Smooth muscle cell (in vitro differentiated cells): ENCODE data around the gene VAPB. TPM values are rescaled to one million over a fixed set of nuclear protein-coding genes. Genes with fewer than 3 reads are reported as not detected.

ENCODE experiments used
- DNase-seq: peaks from one replicate; lab custom pipeline; 2025; ENCODE audit not compliant: unreplicated experiment; lab: John Stamatoyannopoulos, UW
- H2AFZ ChIP-seq: fragments of 200-600 bp; sonication (generic); 2 replicates; pipeline ENCODE4 v1.6.0; 2016; ENCODE audit warnings: antibody characterized with exemption, low read depth, mild to moderate bottlenecking
- H3F3A ChIP-seq: fragments of 200-600 bp; sonication (generic); 2 replicates; pipeline ENCODE4 v1.6.0; 2017; ENCODE audit warnings: antibody characterized with exemption, low read depth
- H3K27ac ChIP-seq: fragments of 200-600 bp; sonication (generic); 2 replicates; pipeline ENCODE4 v1.5.1; 2016; ENCODE audit warnings: low read depth, mild to moderate bottlenecking
- H3K27me3 ChIP-seq: fragments of 200-600 bp; sonication (generic); 2 replicates; pipeline ENCODE4 v1.6.1; 2016; ENCODE audit warnings: low read depth, mild to moderate bottlenecking
- H3K36me3 ChIP-seq: fragments of 200-600 bp; sonication (generic); 2 replicates; pipeline ENCODE4 v1.5.1; 2016; ENCODE audit warnings: low read depth
- H3K4me1 ChIP-seq: fragments of 200-600 bp; sonication (generic); 2 replicates; pipeline ENCODE4 v1.5.1; 2016; ENCODE audit warnings: low read depth
- H3K4me2 ChIP-seq: fragments of 200-600 bp; sonication (generic); 2 replicates; pipeline ENCODE4 v1.6.0; 2016; ENCODE audit warnings: mild to moderate bottlenecking
- H3K4me3 ChIP-seq: fragments of 200-600 bp; sonication (generic); 2 replicates; pipeline ENCODE4 v1.5.1; 2016; ENCODE audit warnings: mild to moderate bottlenecking
- H3K79me2 ChIP-seq: fragments of 200-600 bp; sonication (generic); 2 replicates; pipeline ENCODE4 v1.6.0; 2016; ENCODE audit warnings: low read depth, mild to moderate bottlenecking
- H3K9ac ChIP-seq: fragments of 200-600 bp; sonication (generic); 2 replicates; pipeline ENCODE4 v1.6.0; 2016; ENCODE audit warnings: low read depth
- H3K9me3 ChIP-seq: fragments of 200-600 bp; sonication (generic); replicated peaks from 2 replicates; pipeline ENCODE4 v1.5.1; 2016; ENCODE audit warnings: low read depth
- H4K20me1 ChIP-seq: fragments of 200-600 bp; sonication (generic); 2 replicates; pipeline ENCODE4 v1.6.0; 2016; ENCODE audit warnings: low read depth
- CTCF ChIP-seq: fragments of 200-600 bp; sonication (generic); IDR thresholded peaks from 2 replicates; pipeline ENCODE4 v1.5.1; 2017; ENCODE audit warnings: borderline replicate concordance, mild to moderate bottlenecking, antibody characterized with exemption; ENCODE audit not compliant: insufficient read depth, poor library complexity, severe bottlenecking
- WGBS: methylation state at CpG from one replicate; pipeline ENCODE4 v1.1.7; 2016; ENCODE audit warnings: low lambda C conversion rate; 5-methylcytosine and 5-hydroxymethylcytosine counted together
- polyA plus RNA-seq: library from polyadenylated mRNA; unstranded; fragments of >200 nt; fragmentation: Nextera tagmentation; extraction: Ambion mirVana; gene quantifications from 2 replicates; pipeline ENCODE4 v1.2.1, GENCODE V29; 2016
- total RNA-seq: library from RNA; depleted of rRNA; stranded (reverse); fragments of >200 nt; gene quantifications from 2 replicates; pipeline ENCODE4 v1.2.3, GENCODE V29; 2014

The VAPB gene
- total and polyA plus RNA-seq, 2 experiments from 2014 or later, result 14.9 to 28.2 TPM

GRCh38 chr20:58402305-58402704 lies 13.3 kb downstream of the VAPB start:
- H3K27me3 ChIP-seq, result no peaks in the 10 kb centered on the region
- DNase-seq, result no peak
- 71% methylated on average over 5 of the region's 5 CpGs for WGBS
- H2AFZ ChIP-seq, result no peak overlapping the region
- H3K4me2 ChIP-seq, result no peak overlapping the region
- no peak overlapping the region for H3K4me3 ChIP-seq
- peaks cover 5% of the 10 kb centered on the region for H3F3A ChIP-seq
- peaks cover 4% of the 10 kb centered on the region for H3K4me1 ChIP-seq
- H3K79me2 ChIP-seq, result peaks cover 96% of the 10 kb centered on the region
- no peaks in the 10 kb centered on the region for H3K9me3 ChIP-seq
- no peak for TF ChIP-seq CTCF
- H3K9ac ChIP-seq, result no peak overlapping the region
- H3K36me3 ChIP-seq, result no peaks in the 10 kb centered on the region
- H4K20me1 ChIP-seq, result peaks cover 100% of the 10 kb centered on the region
- no peak overlapping the region for H3K27ac ChIP-seq

- H3K9ac ChIP-seq, result no peak overlapping the region
- no peak overlapping the region for H3K4me3 ChIP-seq
- H3K27ac ChIP-seq, result no peak overlapping the region
- DNase-seq, result no peak
- no peaks in the 10 kb centered on the region for H3K36me3 ChIP-seq
- H3K4me2 ChIP-seq, result no peak overlapping the region
- H3F3A ChIP-seq, result peaks cover 5% of the 10 kb centered on the region
- peaks cover 96% of the 10 kb centered on the region for H3K79me2 ChIP-seq
- peaks cover 5% of the 10 kb centered on the region for H3K4me1 ChIP-seq
- H3K9me3 ChIP-seq, result no peaks in the 10 kb centered on the region
- H3K27me3 ChIP-seq, result no peaks in the 10 kb centered on the region
- no peak overlapping the region for H2AFZ ChIP-seq
- WGBS, result 96% methylated on average over 5 of the region's 5 CpGs
- no peak for TF ChIP-seq CTCF
- H4K20me1 ChIP-seq, result peaks cover 100% of the 10 kb centered on the region
Measured at GRCh38 chr20:58402827-58403226, 13.8 kb downstream of the VAPB start.

GRCh38 chr20:58403272-58403671 lies 14.2 kb downstream of the VAPB start:
- no peak for TF ChIP-seq CTCF
- Histone ChIP-seq H3K79me2 (peaks cover 96% of the 10 kb centered on the region), H3K27ac (no peak overlapping the region), H4K20me1 (peaks cover 100% of the 10 kb centered on the region), H3K27me3 (no peaks in the 10 kb centered on the region), H2AFZ (no peak overlapping the region), H3K36me3 (no peaks in the 10 kb centered on the region), H3K4me1 (peaks cover 7% of the 10 kb centered on the region), H3K9ac (no peak overlapping the region), H3K9me3 (no peaks in the 10 kb centered on the region), H3K4me2 (no peak overlapping the region), H3K4me3 (no peak overlapping the region), H3F3A (peaks cover 5% of the 10 kb centered on the region)
- no peak for DNase-seq
- 99% methylated on average over 3 of the region's 3 CpGs for WGBS

- H2AFZ ChIP-seq, result no peak overlapping the region
- peaks cover 5% of the 10 kb centered on the region for H3F3A ChIP-seq
- DNase-seq, result no peak
- H3K79me2 ChIP-seq, result peaks cover 96% of the 10 kb centered on the region
- no peaks in the 10 kb centered on the region for H3K36me3 ChIP-seq
- H3K4me3 ChIP-seq, result no peak overlapping the region
- H3K27me3 ChIP-seq, result no peaks in the 10 kb centered on the region
- WGBS, result 87% methylated on average over 11 of the region's 11 CpGs
- no peak for TF ChIP-seq CTCF
- no peak overlapping the region for H3K4me2 ChIP-seq
- H3K9ac ChIP-seq, result no peak overlapping the region
- no peaks in the 10 kb centered on the region for H3K9me3 ChIP-seq
- H4K20me1 ChIP-seq, result peaks cover 100% of the 10 kb centered on the region
- H3K27ac ChIP-seq, result peak overlapping the region; percentile 40
- H3K4me1 ChIP-seq, result peaks cover 9% of the 10 kb centered on the region
Measured at GRCh38 chr20:58405504-58406291, 16.7 kb downstream of the VAPB start.
